ENCODE data around the gene MPPE1.

The MPPE1 gene

GRCh38 chr18:11882636-11883035 is 25.5 kb downstream of the MPPE1 start:
- H3K4me3 ChIP-seq (ENCODE audit: low read depth, low read length): no peak overlapping the region
- TF ChIP-seq CTCF (conservative IDR thresholded peaks at IDR 0.05; ENCODE audit: low read depth, low read length): no peak
- DNase-seq (ENCODE audit: low read depth): no peak

GRCh38 chr18:11880586-11881304 is 27.4 kb downstream of the MPPE1 start:
- no peak overlapping the region for H3K4me3 ChIP-seq (ENCODE audit: low read depth, low read length)
- no peak for DNase-seq (ENCODE audit: low read depth)
- no peak for TF ChIP-seq CTCF (conservative IDR thresholded peaks at IDR 0.05; ENCODE audit: low read depth, low read length)

GRCh38 chr18:11877497-11878135 is 30.5 kb downstream of the MPPE1 start:
- DNase-seq (ENCODE audit: low read depth): no peak
- no peak for TF ChIP-seq CTCF (conservative IDR thresholded peaks at IDR 0.05; ENCODE audit: low read depth, low read length)

GRCh38 chr18:11874676-11875075 is 33.4 kb downstream of the MPPE1 start:
- TF ChIP-seq CTCF (conservative IDR thresholded peaks at IDR 0.05; ENCODE audit: low read depth, low read length): no peak
- no peak for DNase-seq (ENCODE audit: low read depth)
- H3K4me3 ChIP-seq (ENCODE audit: low read depth, low read length): no peak overlapping the region

More at GRCh38 chr18:11877497-11878135, 30.5 kb downstream of the MPPE1 start:
- no peak overlapping the region for H3K4me3 ChIP-seq (ENCODE audit: low read depth, low read length)

- no peak for TF ChIP-seq CTCF (conservative IDR thresholded peaks at IDR 0.05; ENCODE audit: low read depth, low read length)
- DNase-seq (ENCODE audit: low read depth): no peak
- H3K4me3 ChIP-seq (ENCODE audit: low read depth, low read length): no peak overlapping the region
Measured at GRCh38 chr18:11873670-11874340, 34.3 kb downstream of the MPPE1 start.

- DNase-seq (ENCODE audit: low read depth): peak; percentile 66
- TF ChIP-seq CTCF (conservative IDR thresholded peaks at IDR 0.05; ENCODE audit: low read depth, low read length): peak; percentile 66
- H3K4me3 ChIP-seq (ENCODE audit: low read depth, low read length): no peak overlapping the region
Measured at GRCh38 chr18:11872479-11873136, 35.5 kb downstream of the MPPE1 start.
